ENCODE data around the gene VCAN.

Gene VCAN

DNA sequence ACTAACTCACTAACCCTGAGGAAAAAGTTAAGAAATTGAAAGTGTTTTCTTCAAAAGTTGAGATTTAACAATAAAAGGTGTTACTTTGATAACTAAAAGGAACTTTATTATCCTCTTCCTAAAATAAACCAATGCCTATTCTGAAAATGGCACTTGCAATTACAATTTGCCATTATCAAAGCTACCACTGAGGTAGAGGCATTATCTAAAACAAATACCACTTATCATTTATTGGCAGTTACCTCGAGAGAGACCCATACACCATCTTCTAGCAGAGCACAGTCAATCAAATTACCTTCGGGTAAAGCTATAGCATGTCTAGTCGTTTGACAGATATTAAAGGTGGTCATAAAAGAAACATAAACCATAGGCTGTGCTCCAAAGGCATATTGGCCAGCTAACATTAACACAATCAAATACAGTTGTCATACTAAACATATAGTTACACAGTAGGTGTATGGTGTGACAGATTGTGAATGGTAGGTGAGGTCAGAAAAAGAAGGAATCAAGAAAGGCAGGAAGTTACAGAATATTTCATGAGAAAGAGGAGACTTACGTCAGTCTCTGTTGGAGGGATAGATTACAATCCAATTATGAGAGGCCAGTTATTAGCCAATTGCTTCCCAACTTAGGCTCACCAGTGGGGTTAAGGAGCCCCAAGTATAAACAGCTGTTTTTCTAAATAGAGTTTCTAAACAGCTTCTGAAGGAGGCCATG lies 56.3 kb downstream of the VCAN start:
- DNase-seq (ENCODE audit: low read depth in 3 of 3, low spot score in 1 of 3) = no peak

- no peak for DNase-seq (ENCODE audit: low read depth in 3 of 3, low spot score in 1 of 3)
Observed at GRCh38 chr5:83528439-83528769, 56.9 kb downstream of the VCAN start.

DNA sequence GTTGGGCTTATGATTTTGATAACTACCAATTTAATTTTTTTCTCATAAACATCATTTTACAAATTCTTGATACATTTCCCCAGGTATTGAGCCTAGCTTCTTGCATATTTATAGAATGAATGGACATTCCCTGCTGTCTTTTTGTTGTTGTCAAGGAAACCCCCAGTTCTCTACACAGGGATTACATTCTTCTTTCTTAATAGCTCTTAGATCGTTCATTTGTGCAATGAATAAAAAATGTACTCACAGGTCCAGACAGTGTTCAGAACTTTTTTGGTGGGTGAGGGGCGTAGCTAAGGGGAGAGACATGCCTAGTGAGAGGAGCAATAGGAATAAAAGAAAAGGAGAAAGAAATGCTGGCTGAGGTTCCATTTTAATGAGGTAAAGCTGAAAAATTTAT lies 58.6 kb downstream of the VCAN start:
- no peak for DNase-seq (ENCODE audit: low read depth in 3 of 3, low spot score in 1 of 3)

DNA sequence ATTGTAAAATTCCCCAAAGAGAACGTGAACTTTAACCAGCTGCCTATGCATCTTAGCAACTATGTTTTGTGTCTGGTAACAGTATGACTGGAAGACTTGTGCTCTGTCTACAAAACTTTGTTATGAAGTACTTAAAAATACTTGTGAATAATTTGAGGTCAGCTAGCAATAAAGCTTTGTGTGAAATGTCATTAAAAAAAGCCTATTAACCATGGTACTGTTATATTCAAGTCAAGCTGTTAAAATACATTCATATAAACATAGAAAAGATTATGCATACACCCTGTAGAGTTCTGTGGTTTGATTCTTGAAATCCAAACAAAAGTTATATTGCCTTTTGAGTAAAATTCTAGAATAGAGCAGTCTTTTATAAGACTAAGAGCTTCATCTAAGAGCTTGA lies 60.1 kb downstream of the VCAN start:
- no peak for DNase-seq (ENCODE audit: low read depth in 3 of 3, low spot score in 1 of 3)

- no peak for DNase-seq (ENCODE audit: low read depth in 3 of 3, low spot score in 1 of 3)
Observed at GRCh38 chr5:83538786-83539462, 67.4 kb downstream of the VCAN start.

GRCh38 chr5:83539463-83539790 lies 67.9 kb downstream of the VCAN start:
- DNase-seq (ENCODE audit: low read depth in 3 of 3, low spot score in 1 of 3) = no peak

GRCh38 chr5:83540105-83540504 lies 68.6 kb downstream of the VCAN start:
- DNase-seq (ENCODE audit: low read depth in 3 of 3, low spot score in 1 of 3) = no peak

DNA sequence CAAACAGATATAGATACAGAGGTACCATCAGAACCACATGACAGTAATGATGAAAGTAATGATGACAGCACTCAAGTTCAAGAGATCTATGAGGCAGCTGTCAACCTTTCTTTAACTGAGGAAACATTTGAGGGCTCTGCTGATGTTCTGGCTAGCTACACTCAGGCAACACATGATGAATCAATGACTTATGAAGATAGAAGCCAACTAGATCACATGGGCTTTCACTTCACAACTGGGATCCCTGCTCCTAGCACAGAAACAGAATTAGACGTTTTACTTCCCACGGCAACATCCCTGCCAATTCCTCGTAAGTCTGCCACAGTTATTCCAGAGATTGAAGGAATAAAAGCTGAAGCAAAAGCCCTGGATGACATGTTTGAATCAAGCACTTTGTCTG lies 69.2 kb downstream of the VCAN start:
- no peak for DNase-seq (ENCODE audit: low read depth in 3 of 3, low spot score in 1 of 3)

GRCh38 chr5:83542839-83543238 lies 71.3 kb downstream of the VCAN start:
- no peak for DNase-seq (ENCODE audit: low read depth in 3 of 3, low spot score in 1 of 3)

GRCh38 chr5:83543898-83544297 lies 72.4 kb downstream of the VCAN start:
- DNase-seq (ENCODE audit: low read depth in 3 of 3, low spot score in 1 of 3) = no peak

GRCh38 chr5:83547161-83547560 lies 75.6 kb downstream of the VCAN start:
- DNase-seq (ENCODE audit: low read depth in 3 of 3, low spot score in 1 of 3) = no peak

- DNase-seq (ENCODE audit: low read depth in 3 of 3, low spot score in 1 of 3) = no peak
Observed at GRCh38 chr5:83547889-83548288, 76.3 kb downstream of the VCAN start.

- no peak for DNase-seq (ENCODE audit: low read depth in 3 of 3, low spot score in 1 of 3)
Observed at GRCh38 chr5:83548581-83548980, 77.0 kb downstream of the VCAN start.

- no peak for DNase-seq (ENCODE audit: low read depth in 3 of 3, low spot score in 1 of 3)
Observed at GRCh38 chr5:83549076-83549475, 77.5 kb downstream of the VCAN start.

GRCh38 chr5:83549674-83550073 lies 78.1 kb downstream of the VCAN start:
- no peak for DNase-seq (ENCODE audit: low read depth in 3 of 3, low spot score in 1 of 3)

DNA sequence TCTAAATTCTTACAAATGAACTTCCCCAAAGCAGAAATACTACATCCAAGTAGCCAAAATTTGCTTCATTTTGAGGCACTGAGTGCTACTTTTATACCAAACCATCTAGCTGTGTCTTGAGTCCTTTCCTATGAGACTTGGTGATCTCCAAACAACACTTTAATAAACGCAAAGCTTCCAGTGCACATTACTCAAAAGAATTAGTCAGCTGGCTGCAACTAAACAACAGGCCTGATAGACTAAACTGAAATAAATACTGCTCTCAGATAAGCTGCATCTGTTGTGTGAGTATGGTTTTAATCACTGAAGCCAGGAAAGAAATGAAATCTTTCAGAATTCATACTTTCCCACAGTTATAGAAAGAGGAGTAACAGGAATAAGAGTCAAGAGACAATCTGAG lies 80.3 kb downstream of the VCAN start:
- no peak for DNase-seq (ENCODE audit: low read depth in 3 of 3, low spot score in 1 of 3)

DNA sequence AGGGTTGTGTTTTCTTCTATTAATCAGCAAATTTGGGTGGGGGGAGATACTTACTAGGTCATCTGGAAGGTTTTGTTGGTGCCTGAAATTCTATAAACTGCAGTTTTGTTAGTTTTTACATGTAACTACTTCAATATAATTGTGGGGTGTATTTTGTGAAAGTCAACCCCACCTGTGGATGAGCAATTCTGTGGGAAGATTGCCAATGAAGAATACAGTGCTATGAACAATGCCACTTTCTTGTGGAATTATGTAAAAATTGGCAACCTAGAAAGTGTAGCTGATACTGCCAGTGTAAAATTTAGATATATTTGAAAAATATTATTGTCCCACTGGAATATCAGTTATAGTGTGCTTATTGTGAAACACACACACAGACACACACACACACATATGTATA lies 80.7 kb downstream of the VCAN start:
- DNase-seq (ENCODE audit: low read depth in 3 of 3, low spot score in 1 of 3) = no peak

- DNase-seq (ENCODE audit: low read depth in 3 of 3, low spot score in 1 of 3) = no peak
Observed at GRCh38 chr5:83553000-83553486, 81.5 kb downstream of the VCAN start.

GRCh38 chr5:83554133-83554532 lies 82.6 kb downstream of the VCAN start:
- DNase-seq (ENCODE audit: low read depth in 3 of 3, low spot score in 1 of 3) = no peak

DNA sequence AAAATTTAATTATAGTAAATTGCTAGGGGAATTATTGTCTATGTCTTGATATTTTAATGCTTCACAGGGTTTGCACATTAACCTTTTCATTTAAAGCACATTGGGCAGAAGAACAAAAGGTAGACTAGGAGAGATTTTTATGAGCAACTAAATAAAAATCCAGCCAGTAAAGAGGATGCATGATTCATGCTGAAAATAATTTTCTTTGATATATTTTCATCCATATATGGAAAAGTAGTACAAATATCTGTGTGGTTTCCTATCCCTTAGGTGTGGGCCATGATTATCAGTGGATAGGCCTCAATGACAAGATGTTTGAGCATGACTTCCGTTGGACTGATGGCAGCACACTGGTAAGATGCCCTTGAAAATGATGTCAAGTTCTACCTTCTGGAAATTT lies 83.1 kb downstream of the VCAN start:
- no peak for DNase-seq (ENCODE audit: low read depth in 3 of 3, low spot score in 1 of 3)

- no peak for DNase-seq (ENCODE audit: low read depth in 3 of 3, low spot score in 1 of 3)
Observed at GRCh38 chr5:83555263-83555662, 83.7 kb downstream of the VCAN start.

GRCh38 chr5:83556190-83556589 lies 84.6 kb downstream of the VCAN start:
- no peak for DNase-seq (ENCODE audit: low read depth in 3 of 3, low spot score in 1 of 3)

GRCh38 chr5:83559118-83559785 lies 87.7 kb downstream of the VCAN start:
- DNase-seq (ENCODE audit: low read depth in 3 of 3, low spot score in 1 of 3) = no peak
